HepG2 (cell line): ENCODE measurements around the gene USP25. TPM values are rescaled to one million over a fixed set of nuclear protein-coding genes. Genes with fewer than 3 reads are reported as not detected.

Source experiments
- CCAR2 ChIP-seq: fragments of 200-400 bp; formaldehyde crosslinking; optimal IDR thresholded peaks from 2 replicates; pipeline ENCODE3; 2018; ENCODE audit warnings: low read depth, mild to moderate bottlenecking, low read length, moderate library complexity
- CEBPB ChIP-seq: IDR thresholded peaks from 2 replicates; pipeline ENCODE4 v1.6.1; 2011; ENCODE audit warnings: low read depth, low read length, improper control_type of control experiment, borderline replicate concordance
- CEBPG ChIP-seq: IDR thresholded peaks from 2 replicates; pipeline ENCODE4 v1.6.1; 2016
- FOSL2 ChIP-seq: sonication (generic); formaldehyde crosslinking; IDR thresholded peaks from 2 replicates; pipeline ENCODE4 v1.4.0; 2020; ENCODE audit warnings: missing genetic modification reagents
- GABPA ChIP-seq, 2 experiments: IDR thresholded peaks; 2 replicates each; pipeline ENCODE4 v1.6.1; 2011 to 2016; ENCODE audit warnings: low read depth in 2 of 2, low read length in 1 of 2, missing biosample characterization in 1 of 2, missing genetic modification characterization in 1 of 2
- GFI1 ChIP-seq: sonication (generic); formaldehyde crosslinking; IDR thresholded peaks from 2 replicates; pipeline ENCODE4 v1.5.0; 2020; ENCODE audit warnings: missing genetic modification reagents, mild to moderate bottlenecking, borderline replicate concordance
- GLI4 ChIP-seq: sonication (generic); formaldehyde crosslinking; IDR thresholded peaks from 2 replicates; pipeline ENCODE4 v1.5.1; 2020; ENCODE audit warnings: missing genetic modification reagents, mild to moderate bottlenecking, moderate library complexity, borderline replicate concordance
- HNF4A ChIP-seq: sonication (generic); formaldehyde crosslinking; IDR thresholded peaks from 2 replicates; pipeline ENCODE4 v1.4.0; 2020; ENCODE audit warnings: missing genetic modification reagents
- KLF12 ChIP-seq: sonication (generic); formaldehyde crosslinking; IDR thresholded peaks from 2 replicates; pipeline ENCODE4 v1.4.0; 2020; ENCODE audit warnings: missing genetic modification reagents, borderline replicate concordance
- RAD21 ChIP-seq: fragments of 450-650 bp; formaldehyde crosslinking; IDR thresholded peaks from 2 replicates; pipeline ENCODE4 v1.5.0; 2020; ENCODE audit warnings: mild to moderate bottlenecking
- U2AF2 ChIP-seq: fragments of 200-400 bp; formaldehyde crosslinking; IDR thresholded peaks from 2 replicates; pipeline ENCODE4 v1.6.1; 2017; ENCODE audit warnings: low read depth, mild to moderate bottlenecking, low read length
- ZBTB7A ChIP-seq: sonication (generic); formaldehyde crosslinking; IDR thresholded peaks from 2 replicates; pipeline ENCODE4 v1.8.0; 2022; ENCODE audit warnings: mild to moderate bottlenecking, missing genetic modification reagents
- ZNF780A ChIP-seq: sonication (generic); formaldehyde crosslinking; IDR thresholded peaks from 2 replicates; pipeline ENCODE4 v1.8.0; 2022; ENCODE audit warnings: mild to moderate bottlenecking, missing genetic modification reagents, moderate library complexity
- polyA plus RNA-seq, 8 experiments: library from polyadenylated mRNA; depleted of rRNA in 3 of 8; stranded (reverse) in 7 of 8; unstranded in 1 of 8; fragments of >200 nt; fragmentation: Illumina TruSeq in 4 of 8; extraction: Trizol in 4 of 8; gene quantifications; 2 replicates each; pipeline versions ENCODE4 v1.2.1 to v1.2.3, GENCODE V29; 2011 to 2016; ENCODE audit warnings: low read depth in 4 of 8, missing spikeins in 1 of 8, mixed read lengths in 1 of 8; ENCODE audit not compliant: insufficient read depth in 1 of 8
- total RNA-seq, 5 experiments: library from RNA; depleted of rRNA; stranded (reverse); fragments of >200 nt; fragmentation: Illumina TruSeq; extraction: Trizol; gene quantifications; 2 replicates each; pipeline ENCODE4 v1.2.3, GENCODE V29; 2016; ENCODE audit warnings: low read depth in 1 of 5
- TF ChIP-seq, protein P1 (sequence below): sonication (generic); formaldehyde crosslinking; IDR thresholded peaks from 2 replicates; pipeline ENCODE4 v1.4.0; 2020; ENCODE audit warnings: missing genetic modification reagents
- TF ChIP-seq, protein P2 (sequence below): IDR thresholded peaks from 2 replicates; pipeline ENCODE4 v1.4.0; 2020; ENCODE audit warnings: mild to moderate bottlenecking, missing genetic modification reagents
- TF ChIP-seq, protein P3 (sequence below): sonication (generic); formaldehyde crosslinking; IDR thresholded peaks from 2 replicates; pipeline ENCODE4 v1.4.0; 2020; ENCODE audit warnings: missing genetic modification reagents
- TF ChIP-seq, protein P4 (sequence below): sonication (generic); formaldehyde crosslinking; IDR thresholded peaks from 2 replicates; pipeline ENCODE4 v1.5.1; 2020; ENCODE audit warnings: missing genetic modification reagents, mild to moderate bottlenecking, borderline replicate concordance

Gene USP25
- total and polyA plus RNA-seq, 2 of the 13 experiments (the other 11 are each of a cell fraction or from before 2014, with no cell fraction given), result 12.4 to 26.3 TPM

DNA sequence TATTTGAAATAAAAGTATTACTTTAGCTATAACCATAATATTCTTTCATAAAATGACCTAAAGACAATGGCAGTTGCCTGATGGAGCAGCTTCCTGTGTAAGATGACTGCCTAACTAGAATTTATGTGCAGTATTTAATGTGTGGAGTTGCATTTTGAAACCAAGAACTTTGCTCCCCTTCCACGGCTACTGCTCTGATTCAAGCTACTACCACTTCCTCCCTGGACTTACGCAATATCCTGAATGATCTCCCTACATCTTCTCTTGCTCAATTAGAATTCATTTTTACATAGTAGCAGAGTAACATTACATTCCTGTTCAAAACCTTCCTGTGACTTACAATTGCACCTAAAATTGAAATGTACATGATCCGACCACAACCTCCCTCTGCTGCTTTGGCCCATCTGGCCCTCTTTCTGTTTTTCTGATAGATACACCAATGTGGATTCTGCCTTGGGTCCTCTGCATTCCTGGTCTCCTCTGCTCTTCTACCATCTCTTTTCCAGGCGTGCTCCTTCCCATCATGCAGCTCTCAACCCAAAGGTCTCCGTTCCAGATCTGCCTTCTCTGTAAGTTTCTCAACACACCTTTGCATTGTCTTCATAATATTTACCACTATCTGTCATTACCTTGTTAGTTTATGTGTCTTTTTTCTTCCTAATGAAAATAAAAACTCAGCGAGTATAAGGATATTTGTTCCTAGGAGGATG is 47.4 kb upstream of the USP25 start (continued):
- TF ChIP-seq, protein P1, sequence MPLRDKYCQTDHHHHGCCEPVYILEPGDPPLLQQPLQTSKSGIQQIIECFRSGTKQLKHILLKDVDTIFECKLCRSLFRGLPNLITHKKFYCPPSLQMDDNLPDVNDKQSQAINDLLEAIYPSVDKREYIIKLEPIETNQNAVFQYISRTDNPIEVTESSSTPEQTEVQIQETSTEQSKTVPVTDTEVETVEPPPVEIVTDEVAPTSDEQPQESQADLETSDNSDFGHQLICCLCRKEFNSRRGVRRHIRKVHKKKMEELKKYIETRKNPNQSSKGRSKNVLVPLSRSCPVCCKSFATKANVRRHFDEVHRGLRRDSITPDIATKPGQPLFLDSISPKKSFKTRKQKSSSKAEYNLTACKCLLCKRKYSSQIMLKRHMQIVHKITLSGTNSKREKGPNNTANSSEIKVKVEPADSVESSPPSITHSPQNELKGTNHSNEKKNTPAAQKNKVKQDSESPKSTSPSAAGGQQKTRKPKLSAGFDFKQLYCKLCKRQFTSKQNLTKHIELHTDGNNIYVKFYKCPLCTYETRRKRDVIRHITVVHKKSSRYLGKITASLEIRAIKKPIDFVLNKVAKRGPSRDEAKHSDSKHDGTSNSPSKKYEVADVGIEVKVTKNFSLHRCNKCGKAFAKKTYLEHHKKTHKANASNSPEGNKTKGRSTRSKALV, result no peak
- TF ChIP-seq FOSL2 (peak; percentile 39; the same call in 1 of the 2 replicates), RAD21 (CRISPR knock-in tag) (no peak), CCAR2 (no peak), ZBTB7A (CRISPR knock-in tag) (no peak), U2AF2 (no peak), HNF4A (CRISPR knock-in tag) (peak; percentile 58), KLF12 (CRISPR knock-in tag) (no peak), GABPA (IDR thresholded peaks at IDR 0.05; ENCODE audit: low read depth, low read length) (peak; percentile 28; the same call in 1 of the 2 replicates), GABPA (CRISPR knock-in tag; IDR thresholded peaks at IDR 0.05; ENCODE audit: low read depth) (peak; percentile 87), ZNF780A (CRISPR knock-in tag) (no peak), CEBPB (peak; percentile 97), GLI4 (CRISPR knock-in tag) (no peak), CEBPG (CRISPR knock-in tag) (peak; percentile 93), GFI1 (CRISPR knock-in tag) (0 out of 2 replicates have a peak, but pooled peaks have one; percentile 49)
- TF ChIP-seq, protein P2, sequence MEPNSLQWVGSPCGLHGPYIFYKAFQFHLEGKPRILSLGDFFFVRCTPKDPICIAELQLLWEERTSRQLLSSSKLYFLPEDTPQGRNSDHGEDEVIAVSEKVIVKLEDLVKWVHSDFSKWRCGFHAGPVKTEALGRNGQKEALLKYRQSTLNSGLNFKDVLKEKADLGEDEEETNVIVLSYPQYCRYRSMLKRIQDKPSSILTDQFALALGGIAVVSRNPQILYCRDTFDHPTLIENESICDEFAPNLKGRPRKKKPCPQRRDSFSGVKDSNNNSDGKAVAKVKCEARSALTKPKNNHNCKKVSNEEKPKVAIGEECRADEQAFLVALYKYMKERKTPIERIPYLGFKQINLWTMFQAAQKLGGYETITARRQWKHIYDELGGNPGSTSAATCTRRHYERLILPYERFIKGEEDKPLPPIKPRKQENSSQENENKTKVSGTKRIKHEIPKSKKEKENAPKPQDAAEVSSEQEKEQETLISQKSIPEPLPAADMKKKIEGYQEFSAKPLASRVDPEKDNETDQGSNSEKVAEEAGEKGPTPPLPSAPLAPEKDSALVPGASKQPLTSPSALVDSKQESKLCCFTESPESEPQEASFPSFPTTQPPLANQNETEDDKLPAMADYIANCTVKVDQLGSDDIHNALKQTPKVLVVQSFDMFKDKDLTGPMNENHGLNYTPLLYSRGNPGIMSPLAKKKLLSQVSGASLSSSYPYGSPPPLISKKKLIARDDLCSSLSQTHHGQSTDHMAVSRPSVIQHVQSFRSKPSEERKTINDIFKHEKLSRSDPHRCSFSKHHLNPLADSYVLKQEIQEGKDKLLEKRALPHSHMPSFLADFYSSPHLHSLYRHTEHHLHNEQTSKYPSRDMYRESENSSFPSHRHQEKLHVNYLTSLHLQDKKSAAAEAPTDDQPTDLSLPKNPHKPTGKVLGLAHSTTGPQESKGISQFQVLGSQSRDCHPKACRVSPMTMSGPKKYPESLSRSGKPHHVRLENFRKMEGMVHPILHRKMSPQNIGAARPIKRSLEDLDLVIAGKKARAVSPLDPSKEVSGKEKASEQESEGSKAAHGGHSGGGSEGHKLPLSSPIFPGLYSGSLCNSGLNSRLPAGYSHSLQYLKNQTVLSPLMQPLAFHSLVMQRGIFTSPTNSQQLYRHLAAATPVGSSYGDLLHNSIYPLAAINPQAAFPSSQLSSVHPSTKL (CRISPR knock-in tag), result peak; percentile 41; the same call in 1 of the 2 replicates
- TF ChIP-seq, protein P3, sequence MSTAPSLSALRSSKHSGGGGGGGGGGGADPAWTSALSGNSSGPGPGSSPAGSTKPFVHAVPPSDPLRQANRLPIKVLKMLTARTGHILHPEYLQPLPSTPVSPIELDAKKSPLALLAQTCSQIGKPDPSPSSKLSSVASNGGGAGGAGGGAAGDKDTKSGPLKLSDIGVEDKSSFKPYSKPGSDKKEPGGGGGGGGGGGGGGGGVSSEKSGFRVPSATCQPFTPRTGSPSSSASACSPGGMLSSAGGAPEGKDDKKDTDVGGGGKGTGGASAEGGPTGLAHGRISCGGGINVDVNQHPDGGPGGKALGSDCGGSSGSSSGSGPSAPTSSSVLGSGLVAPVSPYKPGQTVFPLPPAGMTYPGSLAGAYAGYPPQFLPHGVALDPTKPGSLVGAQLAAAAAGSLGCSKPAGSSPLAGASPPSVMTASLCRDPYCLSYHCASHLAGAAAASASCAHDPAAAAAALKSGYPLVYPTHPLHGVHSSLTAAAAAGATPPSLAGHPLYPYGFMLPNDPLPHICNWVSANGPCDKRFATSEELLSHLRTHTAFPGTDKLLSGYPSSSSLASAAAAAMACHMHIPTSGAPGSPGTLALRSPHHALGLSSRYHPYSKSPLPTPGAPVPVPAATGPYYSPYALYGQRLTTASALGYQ, result no peak; the same call in 1 of the 2 replicates
- TF ChIP-seq, protein P4, sequence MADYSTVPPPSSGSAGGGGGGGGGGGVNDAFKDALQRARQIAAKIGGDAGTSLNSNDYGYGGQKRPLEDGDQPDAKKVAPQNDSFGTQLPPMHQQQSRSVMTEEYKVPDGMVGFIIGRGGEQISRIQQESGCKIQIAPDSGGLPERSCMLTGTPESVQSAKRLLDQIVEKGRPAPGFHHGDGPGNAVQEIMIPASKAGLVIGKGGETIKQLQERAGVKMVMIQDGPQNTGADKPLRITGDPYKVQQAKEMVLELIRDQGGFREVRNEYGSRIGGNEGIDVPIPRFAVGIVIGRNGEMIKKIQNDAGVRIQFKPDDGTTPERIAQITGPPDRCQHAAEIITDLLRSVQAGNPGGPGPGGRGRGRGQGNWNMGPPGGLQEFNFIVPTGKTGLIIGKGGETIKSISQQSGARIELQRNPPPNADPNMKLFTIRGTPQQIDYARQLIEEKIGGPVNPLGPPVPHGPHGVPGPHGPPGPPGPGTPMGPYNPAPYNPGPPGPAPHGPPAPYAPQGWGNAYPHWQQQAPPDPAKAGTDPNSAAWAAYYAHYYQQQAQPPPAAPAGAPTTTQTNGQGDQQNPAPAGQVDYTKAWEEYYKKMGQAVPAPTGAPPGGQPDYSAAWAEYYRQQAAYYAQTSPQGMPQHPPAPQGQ (CRISPR knock-in tag), result no peak
